ENCODE data around the gene FBRSL1.

Gene FBRSL1

DNA sequence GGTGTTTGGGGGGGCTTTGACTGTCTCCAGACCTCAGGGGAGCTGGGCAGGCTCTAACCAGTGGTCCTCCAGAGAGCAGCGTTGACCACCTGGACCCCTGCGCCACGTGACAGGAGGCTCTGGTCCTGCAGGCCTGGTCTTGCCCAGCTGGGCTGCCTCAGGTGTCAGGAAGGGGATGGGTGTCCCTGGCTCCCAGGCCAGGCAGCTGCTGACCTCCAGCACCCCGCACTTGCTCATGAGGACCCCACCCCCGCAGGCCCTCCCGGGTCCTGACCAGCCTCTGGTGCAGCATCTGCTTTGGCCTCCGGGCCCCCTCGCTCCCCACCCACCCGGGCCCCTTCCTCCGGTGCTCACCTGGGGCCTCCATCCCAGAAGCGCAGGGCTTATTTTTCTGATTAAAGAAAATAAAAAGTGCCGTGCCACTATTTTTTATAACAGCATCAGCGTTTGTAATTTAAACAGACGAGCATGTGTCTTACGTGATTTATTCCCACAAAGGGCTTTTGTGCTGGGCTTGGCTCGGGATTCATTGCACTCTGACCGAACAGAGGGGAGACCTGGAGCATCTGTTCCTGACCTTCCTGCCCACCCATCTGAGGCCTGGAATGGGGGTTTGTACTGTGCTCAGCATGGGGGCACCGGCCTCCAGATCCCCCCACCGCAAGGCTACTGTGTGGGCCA lies 21.7 kb downstream of the FBRSL1 start:
- no peak for DNase-seq (ENCODE audit: low spot score)

DNA sequence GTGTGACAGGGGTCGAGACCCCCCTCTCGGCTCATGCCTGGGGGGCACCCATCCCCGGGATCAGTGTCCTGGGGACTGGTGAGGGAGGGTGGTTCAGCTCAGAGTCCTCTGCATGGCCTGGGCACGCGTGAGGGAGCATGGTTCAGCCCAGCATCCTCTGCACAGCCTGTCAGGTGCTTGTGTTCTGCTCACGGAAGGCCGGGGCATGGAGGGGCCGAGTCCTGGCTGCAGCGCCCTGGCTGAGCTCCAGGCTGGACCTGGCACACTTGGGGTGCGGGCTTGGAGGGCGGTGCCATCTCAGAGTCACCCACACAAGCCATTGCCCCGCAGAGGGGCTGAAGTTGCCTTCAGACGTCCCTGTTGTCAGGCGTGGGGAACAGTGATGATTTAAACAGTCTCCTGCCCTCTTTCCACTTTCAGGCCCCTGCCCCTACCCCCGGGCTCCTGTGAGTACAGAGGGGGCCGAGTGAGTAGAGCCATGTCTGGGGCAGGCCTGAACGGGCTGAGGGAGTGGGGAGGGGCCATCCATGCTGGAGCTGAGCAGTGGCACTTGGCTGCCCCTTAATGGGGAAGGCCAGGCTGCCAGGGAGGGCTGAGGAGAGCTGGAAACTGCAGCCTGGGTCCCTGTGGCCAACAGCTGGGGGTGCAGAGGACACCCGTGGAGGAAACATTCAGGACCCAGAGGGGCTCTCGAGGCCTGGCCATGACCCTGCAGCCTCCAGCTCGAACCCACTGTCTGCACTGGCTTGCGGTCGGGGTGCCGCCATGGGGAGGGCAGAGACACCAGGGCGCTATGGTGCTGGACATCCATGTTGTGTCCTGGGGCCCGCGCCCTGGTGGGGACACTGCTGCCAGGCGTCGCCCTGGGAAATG lies 22.5 kb downstream of the FBRSL1 start:
- no peak for DNase-seq (ENCODE audit: low spot score)

GRCh38 chr12:132513070-132513398 lies 23.1 kb downstream of the FBRSL1 start:
- DNase-seq (ENCODE audit: low spot score), result no peak

GRCh38 chr12:132513458-132514135 lies 23.6 kb downstream of the FBRSL1 start:
- no peak for DNase-seq (ENCODE audit: low spot score)

GRCh38 chr12:132514216-132514820 lies 24.4 kb downstream of the FBRSL1 start:
- DNase-seq (ENCODE audit: low spot score), result no peak

DNA sequence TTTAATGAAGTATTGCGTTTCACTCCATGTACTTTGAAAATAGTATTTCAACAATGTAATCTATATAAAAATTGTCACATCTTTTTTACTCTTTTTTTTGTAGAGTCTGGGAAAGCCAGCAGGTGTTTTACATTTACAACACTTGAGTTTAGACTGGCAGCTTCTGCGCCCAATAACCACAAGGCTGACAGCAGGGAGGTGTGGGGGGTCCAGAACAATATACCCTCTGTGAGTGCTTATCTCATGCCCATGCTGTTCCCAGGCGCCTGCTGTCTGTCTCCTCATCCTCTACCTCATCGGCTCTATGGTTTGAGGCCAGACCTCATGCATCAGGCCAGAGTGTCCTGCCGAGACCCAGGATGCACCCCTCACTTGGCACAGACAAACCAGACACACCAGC lies 24.9 kb downstream of the FBRSL1 start:
- DNase-seq (ENCODE audit: low spot score), result no peak

GRCh38 chr12:132516095-132517012 lies 26.4 kb downstream of the FBRSL1 start:
- no peak for DNase-seq (ENCODE audit: low spot score)

- DNase-seq (ENCODE audit: low spot score), result no peak
Observed at GRCh38 chr12:132517013-132517739, 27.2 kb downstream of the FBRSL1 start.

- DNase-seq (ENCODE audit: low spot score), result no peak
Observed at GRCh38 chr12:132517740-132518100, 27.8 kb downstream of the FBRSL1 start.

- DNase-seq (ENCODE audit: low spot score), result no peak
Observed at GRCh38 chr12:132518354-132518992, 28.5 kb downstream of the FBRSL1 start.

GRCh38 chr12:132520421-132521199 lies 30.7 kb downstream of the FBRSL1 start:
- DNase-seq (ENCODE audit: low spot score), result peak; percentile 33

- no peak for DNase-seq (ENCODE audit: low spot score)
Observed at GRCh38 chr12:132521200-132521580, 31.2 kb downstream of the FBRSL1 start.

- no peak for DNase-seq (ENCODE audit: low spot score)
Observed at GRCh38 chr12:132521712-132522292, 31.9 kb downstream of the FBRSL1 start.

DNA sequence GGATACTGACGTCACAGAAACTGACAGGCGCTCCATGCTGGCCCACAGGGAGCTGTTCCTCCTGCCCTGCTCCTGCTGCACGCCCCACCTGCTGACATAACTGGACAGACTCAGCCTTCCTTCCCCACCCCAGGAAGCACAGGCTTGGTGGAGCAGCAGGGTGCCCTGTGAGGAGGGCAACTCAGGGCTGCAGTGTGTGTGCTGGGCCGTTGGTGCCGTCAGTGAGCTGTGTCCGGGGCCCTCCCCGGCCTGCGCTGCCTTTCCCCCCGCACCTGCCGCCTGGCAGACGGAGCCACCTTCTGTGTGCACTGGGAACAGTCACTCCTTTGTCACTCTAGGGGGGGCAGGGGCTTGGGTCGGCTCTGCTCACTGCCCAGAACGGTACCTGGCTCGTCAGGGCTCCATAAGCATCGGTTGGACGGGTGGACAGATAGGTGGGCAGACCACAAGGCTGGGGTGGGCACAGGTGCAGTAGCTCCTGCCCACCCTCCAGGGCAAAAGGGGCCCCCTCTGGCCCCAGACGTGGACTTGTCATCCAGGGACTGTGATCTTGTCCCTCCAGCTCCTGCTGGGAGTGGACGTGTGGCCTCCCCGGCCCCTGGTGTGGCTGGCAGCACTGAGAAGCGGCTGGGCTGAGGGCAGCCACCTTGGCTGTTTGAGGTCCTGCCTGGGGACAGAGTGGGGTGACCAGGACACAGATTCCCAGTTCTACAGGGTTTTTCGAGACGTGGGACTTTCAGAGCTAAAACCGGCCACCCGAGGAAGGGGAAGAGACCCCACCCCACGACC lies 32.8 kb downstream of the FBRSL1 start:
- DNase-seq (ENCODE audit: low spot score), result no peak

DNA sequence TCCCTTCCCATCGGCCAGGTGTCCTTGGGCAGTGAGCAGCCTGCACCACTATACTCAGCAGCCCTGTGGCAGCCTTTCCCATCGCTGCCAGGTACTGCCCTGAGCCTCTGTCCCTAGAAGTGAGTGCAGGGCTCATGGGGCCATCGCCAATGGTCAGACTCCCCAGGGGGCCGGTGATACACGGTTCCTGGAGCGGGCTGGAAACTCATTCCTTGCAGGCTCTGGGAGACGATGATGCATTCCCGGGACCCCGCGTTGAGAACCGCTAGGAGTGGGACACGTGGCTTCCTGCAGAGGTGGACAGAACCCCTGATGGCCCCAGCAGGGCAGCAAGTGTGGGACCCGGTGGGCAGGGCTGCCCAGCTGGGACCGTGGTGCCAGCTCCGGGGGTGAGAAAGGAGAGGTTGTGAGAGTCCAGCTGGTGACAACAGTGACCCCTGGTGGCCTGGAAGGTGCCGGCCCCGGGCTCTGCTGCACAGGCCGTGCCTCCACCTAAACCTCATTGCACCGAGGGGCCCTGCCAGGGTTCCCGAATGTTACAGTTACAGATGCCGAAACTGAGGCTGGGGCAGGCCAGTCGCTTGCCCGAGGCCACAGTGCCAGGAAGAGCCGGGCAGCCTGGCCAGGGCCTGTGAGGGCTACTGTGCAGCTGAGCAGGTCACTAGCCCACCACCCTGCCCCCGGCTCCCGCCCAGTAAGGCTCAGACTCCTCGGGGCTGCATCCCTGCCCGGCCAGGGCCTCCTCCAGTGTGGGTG lies 33.8 kb downstream of the FBRSL1 start:
- peak; percentile 39 for DNase-seq (ENCODE audit: low spot score)

DNA sequence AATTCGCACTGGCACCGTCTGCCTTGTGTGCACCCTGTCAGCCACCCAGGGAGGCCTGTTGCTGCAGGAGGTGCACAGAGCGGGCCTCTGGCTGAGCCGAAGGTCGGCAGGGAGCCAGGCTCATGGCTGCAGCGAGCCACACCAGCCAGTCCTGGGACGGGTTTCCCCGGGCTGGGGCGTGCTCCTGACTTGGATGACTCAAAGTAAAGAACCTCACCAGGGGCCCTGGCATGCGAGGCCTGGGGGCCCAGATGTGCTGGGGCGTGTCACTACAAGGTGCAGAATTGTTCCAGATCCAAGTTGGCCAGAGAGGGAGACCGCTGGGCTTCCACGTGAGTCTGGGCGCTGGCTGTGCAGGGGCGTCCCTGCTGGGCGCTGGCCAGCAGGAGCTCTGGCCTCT lies 34.5 kb downstream of the FBRSL1 start:
- DNase-seq (ENCODE audit: low spot score), result no peak

- DNase-seq (ENCODE audit: low spot score), result no peak
Observed at GRCh38 chr12:132525011-132525832, 35.3 kb downstream of the FBRSL1 start.
